IMR-90 (cell line): ENCODE measurements around the gene LYRM2. TPM values are rescaled to one million over a fixed set of nuclear protein-coding genes. Genes with fewer than 3 reads are reported as not detected.

Experiments used
- ATAC-seq: fragments of 200-7000 bp; cut with Tn5 transposase; 2 replicates; pipeline ENCODE4 v1.9.1; 2020; ENCODE audit warnings: low read depth, mild to moderate bottlenecking, moderate library complexity
- BruUV-seq: library from RNA; stranded (reverse); fragments of 400-500 nt; replicated peaks from 2 replicates; lab custom pipeline; 2021; lab: Mats Ljungman, UMichigan
- CTCF ChIA-PET: fragments of 300-600 bp; formaldehyde crosslinking; extraction: SDS; loops from one replicate; lab custom pipeline; 2021; ENCODE audit warnings: antibody characterized with exemption; lab: Yijun Ruan, JAX
- POLR2A ChIA-PET: fragments of 300-600 bp; sonication (Branson Sonifier 250); formaldehyde crosslinking; loops from one replicate; lab custom pipeline; 2022; ENCODE audit warnings: antibody characterized with exemption; ENCODE audit not compliant: unreplicated experiment; lab: Charles Lee
- DNase-seq: peaks from one replicate; pipeline ENCODE4 v3.0.0; 2013
- H2AFZ ChIP-seq: replicated peaks from 2 replicates; pipeline ENCODE3; 2013; ENCODE audit warnings: low read length, mild to moderate bottlenecking; ENCODE audit not compliant: poor library complexity
- H2AK5ac ChIP-seq: 2 replicates; pipeline ENCODE4 v1.6.1; 2013; ENCODE audit warnings: low read depth, low read length, inconsistent platforms
- H2AK9ac ChIP-seq: replicated peaks from 2 replicates; pipeline ENCODE3; 2013; ENCODE audit warnings: mild to moderate bottlenecking, low read depth, low read length, moderate library complexity; ENCODE audit not compliant: poor library complexity
- H2BK120ac ChIP-seq: 2 replicates; pipeline ENCODE4 v1.6.1; 2013; ENCODE audit warnings: low read depth, low read length, inconsistent platforms
- H2BK15ac ChIP-seq: 3 replicates; pipeline ENCODE4 v1.6.1; 2013; ENCODE audit warnings: low read depth, low read length, inconsistent platforms
- H2BK20ac ChIP-seq: 2 replicates; pipeline ENCODE4 v1.6.1; 2013; ENCODE audit warnings: low read depth, mild to moderate bottlenecking, inconsistent platforms, low read length, moderate library complexity
- H2BK5ac ChIP-seq: 2 replicates; pipeline ENCODE4 v1.6.1; 2013; ENCODE audit warnings: mild to moderate bottlenecking, low read depth, low read length, inconsistent platforms; ENCODE audit not compliant: poor library complexity, severe bottlenecking
- H3K14ac ChIP-seq: replicated peaks from 2 replicates; pipeline ENCODE4 v1.6.1; 2013; ENCODE audit warnings: low read depth, low read length, inconsistent platforms
- H3K18ac ChIP-seq: 2 replicates; pipeline ENCODE4 v1.6.1; 2013; ENCODE audit warnings: low read depth, low read length, control low read depth
- H3K23ac ChIP-seq: 2 replicates; pipeline ENCODE4 v1.6.1; 2013; ENCODE audit warnings: low read depth, low read length, inconsistent platforms
- H3K27ac ChIP-seq: 2 replicates; pipeline ENCODE4 v1.5.1; 2013; ENCODE audit warnings: mild to moderate bottlenecking, control low read depth, low read length; ENCODE audit not compliant: insufficient read depth
- H3K27me3 ChIP-seq: 2 replicates; pipeline ENCODE4 v1.6.1; 2013; ENCODE audit warnings: low read length; ENCODE audit not compliant: control insufficient read depth, insufficient read depth
- H3K36me3 ChIP-seq: 2 replicates; pipeline ENCODE4 v1.6.1; 2013; ENCODE audit warnings: low read length, mixed read lengths; ENCODE audit not compliant: control insufficient read depth, insufficient read depth
- H3K4ac ChIP-seq: 2 replicates; pipeline ENCODE4 v1.6.1; 2013; ENCODE audit warnings: low read depth, low read length, inconsistent platforms
- H3K4me1 ChIP-seq: 2 replicates; pipeline ENCODE4 v1.6.1; 2013; ENCODE audit warnings: low read length, mixed read lengths; ENCODE audit not compliant: control insufficient read depth, insufficient read depth
- H3K4me2 ChIP-seq: 2 replicates; pipeline ENCODE4 v1.6.1; 2013; ENCODE audit warnings: low read depth, mild to moderate bottlenecking, control low read depth, low read length, moderate library complexity
- H3K4me3 ChIP-seq: 2 replicates; pipeline ENCODE4 v1.5.1; 2013; ENCODE audit warnings: low read depth, mild to moderate bottlenecking, control low read depth, low read length, moderate library complexity; ENCODE audit not compliant: insufficient read depth
- H3K56ac ChIP-seq: 2 replicates; pipeline ENCODE4 v1.6.1; 2013; ENCODE audit warnings: low read length, inconsistent platforms; ENCODE audit not compliant: insufficient read depth; ENCODE audit errors: extremely low read depth
- H3K79me1 ChIP-seq, 2 experiments: 2 replicates each; pipeline ENCODE4 v1.6.1; 2013; ENCODE audit warnings: low read length in 2 of 2, inconsistent platforms in 1 of 2, low read depth in 1 of 2
- H3K9ac ChIP-seq: 2 replicates; pipeline ENCODE4 v1.6.1; 2013; ENCODE audit warnings: low read depth, low read length, control low read depth
- H3K9me1 ChIP-seq: 2 replicates; pipeline ENCODE4 v1.6.1; 2013; ENCODE audit warnings: low read length, inconsistent platforms; ENCODE audit not compliant: insufficient read depth
- H3K9me3 ChIP-seq: 2 replicates; pipeline ENCODE4 v1.6.1; 2013; ENCODE audit warnings: low read length; ENCODE audit not compliant: control insufficient read depth, insufficient read depth
- H4K20me1 ChIP-seq: 2 replicates; pipeline ENCODE4 v1.6.1; 2013; ENCODE audit warnings: low read length, inconsistent platforms; ENCODE audit not compliant: insufficient read depth
- H4K5ac ChIP-seq: 2 replicates; pipeline ENCODE4 v1.6.1; 2013; ENCODE audit warnings: mild to moderate bottlenecking, low read depth, low read length, control low read depth
- H4K8ac ChIP-seq, 2 experiments: 2 replicates each; pipeline ENCODE4 v1.6.1; 2013; ENCODE audit warnings: low read depth in 2 of 2, low read length in 2 of 2, control low read depth in 1 of 2, inconsistent platforms in 1 of 2
- H4K91ac ChIP-seq: 2 replicates; pipeline ENCODE4 v1.6.1; 2013; ENCODE audit warnings: low read depth, low read length, inconsistent platforms; ENCODE audit not compliant: insufficient read depth
- RFX5 ChIP-seq: IDR thresholded peaks from 2 replicates; pipeline ENCODE4 v1.8.0; 2012; ENCODE audit warnings: low read depth, mild to moderate bottlenecking, low read length, moderate library complexity
- WGBS, 2 experiments: methylation state at CpG; one replicate each; pipeline versions ENCODE4 v1.1.5 to v1.1.7; 2013; ENCODE audit warnings: missing lambda C conversion rate in 2 of 2; ENCODE audit not compliant: insufficient read length in 1 of 2; ENCODE audit errors: extremely low coverage in 2 of 2; 5-methylcytosine and 5-hydroxymethylcytosine counted together
- dilution Hi-C: fragments of 300-500 bp; cut with HindIII; formaldehyde crosslinking; loops from one replicate; pipeline ENCODE4 v1.14.3; 2018; ENCODE audit warnings: low sequenced_read_pairs; ENCODE audit not compliant: unreplicated experiment
- in situ Hi-C: fragments of 300-500 bp; cut with MboI; formaldehyde crosslinking; loops from 3 replicates; pipeline ENCODE4 v1.14.3; 2019; ENCODE audit warnings: low sequenced_read_pairs, inconsistent platforms, mixed read lengths
- intact Hi-C: fragments of 100-400 bp; cut with micrococcal nuclease; formaldehyde crosslinking; loops from 2 replicates; pipeline ENCODE4 v1.10.0; 2022
- polyA plus RNA-seq, 3 experiments: library from polyadenylated mRNA; depleted of rRNA; stranded (reverse); fragments of >200 nt; gene quantifications; 2 replicates each; pipeline ENCODE4 v1.2.3, GENCODE V29; 2012; ENCODE audit warnings: low replicate concordance in 1 of 3
- total RNA-seq: library from RNA; depleted of rRNA; stranded (reverse); fragments of >200 nt; gene quantifications from 2 replicates; pipeline ENCODE4 v1.2.3, GENCODE V29; 2012
- TF ChIP-seq, protein P1 (sequence below): conservative IDR thresholded peaks from 2 replicates; pipeline ENCODE4 v1.5.1; 2012; ENCODE audit warnings: mild to moderate bottlenecking, low read depth, low read length, improper control_type of control experiment

Gene LYRM2
- total and polyA plus RNA-seq, 2 of the 4 experiments (the other 2 are of a cell fraction): 14.0 to 24.0 TPM

DNA sequence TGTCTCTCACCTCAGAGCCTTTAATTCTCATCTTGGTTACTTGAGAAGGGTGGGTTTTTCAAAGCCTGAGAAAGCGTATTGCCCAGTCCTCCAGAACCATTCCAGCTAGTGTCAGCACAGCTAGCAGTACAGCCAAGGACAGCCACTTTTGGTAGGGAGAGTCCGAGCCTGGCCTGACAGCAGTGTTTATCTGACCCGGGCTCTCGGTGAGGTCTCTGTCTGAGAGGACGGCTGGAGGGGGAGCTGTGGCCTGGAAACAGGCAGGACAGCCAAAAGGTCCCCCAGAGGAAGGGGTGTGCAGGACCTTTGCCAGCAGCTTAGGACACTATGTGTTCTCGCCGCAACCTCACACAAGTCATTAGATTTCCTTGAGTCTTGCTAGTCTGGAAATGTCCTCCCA lies 38.8 kb downstream of the LYRM2 start:
- no peak overlapping the region for H2AK9ac ChIP-seq
- WGBS, 2 experiments: 27% methylated on average over 3 of the region's 7 CpGs; no CpG with 5 or more reads in 1 of the 2 experiments
- no peak overlapping the region for H4K5ac ChIP-seq

More for the DNA sequence above, 38.8 kb downstream of the LYRM2 start:
- intact Hi-C loops: no loop called here
- no peak for ATAC-seq
- BruUV-seq: no TSS peak
- Histone ChIP-seq H3K4me3 (no peak overlapping the region), H2AFZ (peak overlapping the region; percentile 23), H3K4me2 (no peak overlapping the region), H3K4ac (no peak overlapping the region), H4K91ac (no peak overlapping the region), H2BK15ac (no peak overlapping the region), H3K27me3 (no peaks in the 10 kb centered on the region), H3K23ac (no peak overlapping the region), H3K36me3 (no peaks in the 10 kb centered on the region), H3K79me1 (no peaks in the 10 kb centered on the region), H3K9ac (no peak overlapping the region), H4K8ac (no peak overlapping the region), H2BK20ac (no peak overlapping the region), H3K18ac (no peak overlapping the region), H4K20me1 (no peaks in the 10 kb centered on the region), H2AK5ac (no peak overlapping the region), H3K14ac (no peak overlapping the region), H2BK5ac (no peak overlapping the region), H3K9me1 (no peaks in the 10 kb centered on the region), H3K4me1 (no peaks in the 10 kb centered on the region), H3K9me3 (no peaks in the 10 kb centered on the region), H2BK120ac (no peak overlapping the region), H3K27ac (no peak overlapping the region), H3K56ac (no peak overlapping the region)
- dilution Hi-C loops: no loop called here
- ChIA-PET POLR2A (no interaction called here), CTCF (interaction anchor here (0.6 kb wide), 1 partner anchor 11 kb away, joined by 4 read pairs; no protein-coding TSS in a partner anchor)
- in situ Hi-C loops: loop anchor here (25.0 kb wide), 1 partner anchor 612 kb away; no protein-coding TSS in a partner anchor
- no peak for DNase-seq
- TF ChIP-seq, protein P1, sequence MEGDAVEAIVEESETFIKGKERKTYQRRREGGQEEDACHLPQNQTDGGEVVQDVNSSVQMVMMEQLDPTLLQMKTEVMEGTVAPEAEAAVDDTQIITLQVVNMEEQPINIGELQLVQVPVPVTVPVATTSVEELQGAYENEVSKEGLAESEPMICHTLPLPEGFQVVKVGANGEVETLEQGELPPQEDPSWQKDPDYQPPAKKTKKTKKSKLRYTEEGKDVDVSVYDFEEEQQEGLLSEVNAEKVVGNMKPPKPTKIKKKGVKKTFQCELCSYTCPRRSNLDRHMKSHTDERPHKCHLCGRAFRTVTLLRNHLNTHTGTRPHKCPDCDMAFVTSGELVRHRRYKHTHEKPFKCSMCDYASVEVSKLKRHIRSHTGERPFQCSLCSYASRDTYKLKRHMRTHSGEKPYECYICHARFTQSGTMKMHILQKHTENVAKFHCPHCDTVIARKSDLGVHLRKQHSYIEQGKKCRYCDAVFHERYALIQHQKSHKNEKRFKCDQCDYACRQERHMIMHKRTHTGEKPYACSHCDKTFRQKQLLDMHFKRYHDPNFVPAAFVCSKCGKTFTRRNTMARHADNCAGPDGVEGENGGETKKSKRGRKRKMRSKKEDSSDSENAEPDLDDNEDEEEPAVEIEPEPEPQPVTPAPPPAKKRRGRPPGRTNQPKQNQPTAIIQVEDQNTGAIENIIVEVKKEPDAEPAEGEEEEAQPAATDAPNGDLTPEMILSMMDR: no peak
- TF ChIP-seq RFX5: no peak
